A549 treated with RU486 at 1 μM for 4 hours (cell line): ENCODE results near the gene OR2AP1. TPM values are rescaled to one million over a fixed set of nuclear protein-coding genes. Genes with fewer than 3 reads are reported as not detected.

Experiments
- total RNA-seq: library from RNA; stranded (reverse); fragments of 200-300 nt; extraction: Qiagen RNA extraction; gene quantifications from 5 replicates; pipeline ENCODE4 v1.2.3, GENCODE V29; 2022; ENCODE audit warnings: low read depth

OR2AP1 gene
- not detected in 5 replicates for total RNA-seq

GRCh38 chr12:55572168-55572567 lies at the start of gene OR2AP1:
Gene OR2AP1, plus strand, starts transcription at chr12:55572468. Its CDS starts 1,947 bp downstream, at chr12:55574415.

GRCh38 chr12:55549302-55549701 lies 23.0 kb upstream of the OR2AP1 start, which contains the start of gene OR6C4:
Gene OR6C4, plus strand, starts transcription at chr12:55549602. Its CDS starts 1,625 bp downstream, at chr12:55551227.

Other genes starting within 250 kb of the OR2AP1 start
- not detected in 5 replicates for gene OR6C3, start 241.7 kb upstream of the OR2AP1 start, total RNA-seq
- gene OR6C75, start 209.5 kb upstream of the OR2AP1 start, total RNA-seq = not detected in 5 replicates
- gene OR6C65, start 171.9 kb upstream of the OR2AP1 start, total RNA-seq = not detected in 5 replicates
- not detected in 5 replicates for gene OR6C76, start 146.2 kb upstream of the OR2AP1 start, total RNA-seq
- not detected in 5 replicates for gene OR6C2, start 128.4 kb upstream of the OR2AP1 start, total RNA-seq
- not detected in 5 replicates for gene OR6C70, start 102.3 kb upstream of the OR2AP1 start, total RNA-seq
- not detected in 5 replicates for gene OR6C68, start 80.1 kb upstream of the OR2AP1 start, total RNA-seq
- gene OR6C4, start 22.9 kb upstream of the OR2AP1 start, total RNA-seq = not detected in 5 replicates
- not detected in 5 replicates for gene OR10P1, start 64.4 kb downstream of the OR2AP1 start, total RNA-seq
- gene ITGA7, start 135.4 kb downstream of the OR2AP1 start, total RNA-seq = 0.92 to 1.7 TPM (median 1.6 TPM) in 5 replicates
- gene BLOC1S1, start 143.6 kb downstream of the OR2AP1 start, total RNA-seq = 116 to 167 TPM (median 145 TPM) in 5 replicates
- 1.7 to 3.1 TPM (median 2.2 TPM) in 5 replicates for gene RDH5, start 147.9 kb downstream of the OR2AP1 start, total RNA-seq
- 695 to 804 TPM (median 704 TPM) in 5 replicates for gene CD63, start 156.5 kb downstream of the OR2AP1 start, total RNA-seq
- gene GDF11, start 170.7 kb downstream of the OR2AP1 start, total RNA-seq = 1.9 to 5.1 TPM (median 4.1 TPM) in 5 replicates
- 87.8 to 151 TPM (median 101 TPM) in 5 replicates for gene SARNP, start 245.3 kb downstream of the OR2AP1 start, total RNA-seq
- 73.6 to 116 TPM (median 95.7 TPM) in 5 replicates for gene ORMDL2, start 245.6 kb downstream of the OR2AP1 start, total RNA-seq